ENCODE results near the gene RAB6B.
A peak's percentile ranks its signal among the peaks of the same experiment; 100 is the strongest.
"Not testable (repeated sequence)": the region's sequence is repeated elsewhere in the genome, so short reads cannot be mapped to it uniquely, and the experiment has no call there.

RAB6B gene

GRCh38 chr3:133815386-133815785 lies 80.3 kb downstream of the RAB6B start:
- no peak for DNase-seq (ENCODE audit: low read depth in 2 of 2)

GRCh38 chr3:133812872-133813271 lies 82.8 kb downstream of the RAB6B start:
- no peak for DNase-seq (ENCODE audit: low read depth in 2 of 2)

- DNase-seq (ENCODE audit: low read depth in 2 of 2) = peak; percentile 80 to 83
Measured at GRCh38 chr3:133805702-133806475, 89.8 kb downstream of the RAB6B start, which contains the start of gene SRPRB. TSS of gene SRPRB (plus strand) at chr3:133805815. CDS start at chr3:133805849, 34 bp downstream.

- no peak for DNase-seq (ENCODE audit: low read depth in 2 of 2)
Measured at GRCh38 chr3:133805384-133805701, 90.3 kb downstream of the RAB6B start.

- no peak for DNase-seq (ENCODE audit: low read depth in 2 of 2)
Measured at GRCh38 chr3:133804896-133805295, 90.8 kb downstream of the RAB6B start.

- no peak for DNase-seq (ENCODE audit: low read depth in 2 of 2)
Measured at GRCh38 chr3:133803469-133803868, 92.2 kb downstream of the RAB6B start.

GRCh38 chr3:133799794-133800585 lies 95.7 kb downstream of the RAB6B start:
- no peak for DNase-seq (ENCODE audit: low read depth in 2 of 2)

GRCh38 chr3:133797396-133798105 lies 98.1 kb downstream of the RAB6B start:
- no peak for DNase-seq (ENCODE audit: low read depth in 2 of 2)

- no peak for DNase-seq (ENCODE audit: low read depth in 2 of 2)
Measured at GRCh38 chr3:133792171-133792763, 103.4 kb downstream of the RAB6B start.

GRCh38 chr3:133788024-133788423 lies 107.7 kb downstream of the RAB6B start:
- no peak for DNase-seq (ENCODE audit: low read depth in 2 of 2)

GRCh38 chr3:133783762-133784161 lies 111.9 kb downstream of the RAB6B start:
- no peak for DNase-seq (ENCODE audit: low read depth in 2 of 2)

GRCh38 chr3:133782454-133782853 lies 113.2 kb downstream of the RAB6B start:
- DNase-seq (ENCODE audit: low read depth in 2 of 2) = no peak

- DNase-seq (ENCODE audit: low read depth in 2 of 2) = no peak
Measured at GRCh38 chr3:133781570-133781969, 114.1 kb downstream of the RAB6B start.

- DNase-seq (ENCODE audit: low read depth in 2 of 2) = not testable (repeated sequence)
Measured at GRCh38 chr3:133780756-133781155, 114.9 kb downstream of the RAB6B start.

GRCh38 chr3:133779626-133780203 lies 116.0 kb downstream of the RAB6B start:
- DNase-seq (ENCODE audit: low read depth in 2 of 2) = no peak

GRCh38 chr3:133777807-133778568 lies 117.7 kb downstream of the RAB6B start:
- no peak for DNase-seq (ENCODE audit: low read depth in 2 of 2)

- no peak for DNase-seq (ENCODE audit: low read depth in 2 of 2)
Measured at GRCh38 chr3:133776794-133777438, 118.8 kb downstream of the RAB6B start.

- no peak for DNase-seq (ENCODE audit: low read depth in 2 of 2)
Measured at GRCh38 chr3:133775835-133776234, 119.8 kb downstream of the RAB6B start.

- DNase-seq (ENCODE audit: low read depth in 2 of 2) = no peak
Measured at GRCh38 chr3:133775309-133775708, 120.4 kb downstream of the RAB6B start.
